Esophagus muscularis mucosa (tissue), 4 donors: Measurements from ENCODE around the gene SLCO2A1. TPM values are rescaled to one million over a fixed set of nuclear protein-coding genes. Genes with fewer than 3 reads are reported as not detected.
A peak's percentile ranks its signal among the peaks of the same experiment; 100 is the strongest.

Experiments
- DNase-seq: peaks from one replicate; pipeline ENCODE4 v3.0.0-alpha.2; 2017; ENCODE audit errors: extremely low spot score
- H3K27ac ChIP-seq, 4 donors: fragments of 200-600 bp; sonication (generic); replicated peaks in 1 of 4; 1 replicate in 3 of 4; 2 replicates in 1 of 4; pipeline ENCODE4 v1.5.1; 2016 to 2019; ENCODE audit warnings: mild to moderate bottlenecking in 1 of 4
- H3K27me3 ChIP-seq, 4 donors: fragments of 200-600 bp; sonication (generic); one replicate each; pipeline versions ENCODE4 v1.5.1 to v1.6.0; 2016 to 2019
- H3K36me3 ChIP-seq, 4 donors: fragments of 200-600 bp; sonication (generic); one replicate each; pipeline ENCODE4 v1.5.1; 2016 to 2019
- H3K4me1 ChIP-seq, 4 donors: fragments of 200-600 bp; sonication (generic); one replicate each; pipeline ENCODE4 v1.5.1; 2016 to 2019
- H3K4me3 ChIP-seq, 4 donors: fragments of 200-600 bp; sonication (generic); 1 replicate in 2 of 4; 2 replicates in 2 of 4; pipeline ENCODE4 v1.5.1; 2016 to 2019; ENCODE audit warnings: mild to moderate bottlenecking in 4 of 4, moderate library complexity in 1 of 4
- H3K9me3 ChIP-seq, 4 donors: fragments of 200-600 bp; sonication (generic); 1 replicate in 3 of 4; 2 replicates in 1 of 4; pipeline ENCODE4 v1.5.1; 2016 to 2019
- CTCF ChIP-seq, 3 experiments: fragments of 200-600 bp in 2 of 3; fragments of 450-650 bp in 1 of 3; sonication (generic) in 2 of 3; IDR thresholded peaks; one replicate each; pipeline ENCODE4 v1.5.1; 2017 to 2019; ENCODE audit warnings: antibody characterized with exemption in 3 of 3, mild to moderate bottlenecking in 2 of 3, moderate library complexity in 1 of 3
- EP300 ChIP-seq: sonication (generic); formaldehyde crosslinking; IDR thresholded peaks from one replicate; pipeline ENCODE4 v1.6.1; 2017; ENCODE audit warnings: antibody characterized with exemption
- POLR2A ChIP-seq: fragments of 450-650 bp; IDR thresholded peaks from one replicate; pipeline ENCODE4 v1.6.1; 2017; ENCODE audit warnings: antibody characterized with exemption, moderate library complexity, mild to moderate bottlenecking, low read depth
- POLR2AphosphoS5 ChIP-seq, 2 donors: sonication (generic); formaldehyde crosslinking; IDR thresholded peaks; one replicate each; pipeline ENCODE4 v1.6.1; 2017; ENCODE audit warnings: antibody characterized with exemption in 2 of 2
- whole genome bisulfite sequencing: methylation state at CpG from one replicate; pipeline ENCODE4 v1.1.5; 2018; 5-methylcytosine and 5-hydroxymethylcytosine counted together
- intact Hi-C: fragments of 100-400 bp; cut with DNase I; formaldehyde crosslinking; loops from one replicate; pipeline ENCODE4 v1.15.1; 2023
- total RNA-seq, 4 donors: library from RNA; depleted of rRNA; stranded (reverse); fragments of >200 nt; gene quantifications; one replicate each; pipeline versions ENCODE4 v1.1.0 to v1.2.1, GENCODE V29; 2016

Gene SLCO2A1
- total RNA-seq, 4 donors from 2014 or later: 8.3 to 17.6 (median 13.8) TPM

GRCh38 chr3:133937061-133937686 lies 92.6 kb downstream of the SLCO2A1 start:
- H3K27ac ChIP-seq: peak overlapping the region; percentile 49 to 77 (median 70)
- H3K4me1 ChIP-seq: peaks cover 4 to 35% (median 33%) of the 10 kb centered on the region in 4 donors
- intact Hi-C loops: loop anchor here (10.0 kb wide), 2 partner anchors 98 to 258 kb away; no protein-coding TSS in a partner anchor
- peaks cover 0 to 3% (median 0%) of the 10 kb centered on the region in 4 donors for H3K36me3 ChIP-seq
- DNase-seq: peak; percentile 72
- TF ChIP-seq EP300: no peak
- no peak for TF ChIP-seq POLR2A
- TF ChIP-seq CTCF (IDR thresholded peaks at IDR 0.05): no peak
- TF ChIP-seq POLR2AphosphoS5 (IDR thresholded peaks at IDR 0.05): no peak
- 95% methylated on average over 8 of the region's 8 CpGs for WGBS
- no peaks in the 10 kb centered on the region for H3K9me3 ChIP-seq
- no peak overlapping the region for H3K4me3 ChIP-seq
- no peaks in the 10 kb centered on the region for H3K27me3 ChIP-seq

DNA sequence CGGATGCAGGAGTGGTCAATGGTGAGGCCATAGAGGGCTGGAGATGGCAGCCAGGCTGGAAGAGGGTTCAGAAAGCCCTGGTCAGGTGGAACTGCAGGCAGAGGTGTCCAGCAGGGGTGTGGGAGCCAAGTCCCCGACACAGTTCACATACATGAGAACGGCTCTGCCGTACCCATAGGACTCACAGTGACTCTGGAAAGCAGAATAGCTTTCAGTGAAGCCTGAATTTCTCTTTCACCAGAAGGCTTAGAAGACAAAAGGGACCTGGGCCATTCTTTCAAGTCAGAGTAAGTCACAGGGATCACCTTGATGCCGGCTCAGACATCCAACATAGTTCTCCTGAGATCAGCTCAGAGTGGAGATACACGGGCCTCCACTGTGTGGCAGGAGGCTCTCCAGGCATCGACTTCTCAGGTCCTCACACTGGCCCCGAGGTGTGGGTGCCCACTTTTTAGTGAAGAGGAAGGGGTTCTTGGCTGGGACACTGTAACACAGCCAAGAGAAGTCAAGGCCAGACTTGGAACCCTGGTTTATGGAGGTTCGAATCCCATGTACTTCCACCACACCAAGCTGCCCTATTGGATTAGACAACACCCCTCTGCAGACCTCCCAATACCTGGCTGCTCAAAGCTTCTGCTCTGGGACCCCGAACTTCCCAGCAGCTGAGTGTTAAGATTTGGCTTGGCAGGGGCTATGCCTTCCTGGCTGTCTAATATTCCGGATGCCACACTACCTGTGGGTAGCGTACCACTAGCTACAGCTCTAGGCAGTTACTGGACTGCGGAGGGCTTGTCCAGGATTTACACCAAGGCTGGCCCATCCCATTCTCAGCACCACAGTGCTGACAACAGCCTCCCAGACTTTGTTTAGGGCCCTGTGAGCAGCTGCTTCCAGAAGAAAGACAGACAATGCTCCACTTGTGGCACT lies 93.6 kb downstream of the SLCO2A1 start:
- H3K27me3 ChIP-seq: no peaks in the 10 kb centered on the region
- intact Hi-C loops: loop anchor here (10.0 kb wide), 2 partner anchors 99 to 259 kb away; no protein-coding TSS in a partner anchor
- H3K4me1 ChIP-seq: peaks cover 4 to 24% (median 23%) of the 10 kb centered on the region in 4 donors
- H3K27ac ChIP-seq: no peak overlapping the region
- H3K36me3 ChIP-seq: peaks cover 0 to 3% (median 0%) of the 10 kb centered on the region in 4 donors
- 91% methylated on average over 13 of the region's 13 CpGs for WGBS
- peak; percentile 88 for DNase-seq
- no peak overlapping the region for H3K4me3 ChIP-seq
- H3K9me3 ChIP-seq: no peaks in the 10 kb centered on the region
- TF ChIP-seq POLR2A (no peak), POLR2AphosphoS5 (IDR thresholded peaks at IDR 0.05) (no peak), CTCF (IDR thresholded peaks at IDR 0.05) (no peak), EP300 (no peak)

DNA sequence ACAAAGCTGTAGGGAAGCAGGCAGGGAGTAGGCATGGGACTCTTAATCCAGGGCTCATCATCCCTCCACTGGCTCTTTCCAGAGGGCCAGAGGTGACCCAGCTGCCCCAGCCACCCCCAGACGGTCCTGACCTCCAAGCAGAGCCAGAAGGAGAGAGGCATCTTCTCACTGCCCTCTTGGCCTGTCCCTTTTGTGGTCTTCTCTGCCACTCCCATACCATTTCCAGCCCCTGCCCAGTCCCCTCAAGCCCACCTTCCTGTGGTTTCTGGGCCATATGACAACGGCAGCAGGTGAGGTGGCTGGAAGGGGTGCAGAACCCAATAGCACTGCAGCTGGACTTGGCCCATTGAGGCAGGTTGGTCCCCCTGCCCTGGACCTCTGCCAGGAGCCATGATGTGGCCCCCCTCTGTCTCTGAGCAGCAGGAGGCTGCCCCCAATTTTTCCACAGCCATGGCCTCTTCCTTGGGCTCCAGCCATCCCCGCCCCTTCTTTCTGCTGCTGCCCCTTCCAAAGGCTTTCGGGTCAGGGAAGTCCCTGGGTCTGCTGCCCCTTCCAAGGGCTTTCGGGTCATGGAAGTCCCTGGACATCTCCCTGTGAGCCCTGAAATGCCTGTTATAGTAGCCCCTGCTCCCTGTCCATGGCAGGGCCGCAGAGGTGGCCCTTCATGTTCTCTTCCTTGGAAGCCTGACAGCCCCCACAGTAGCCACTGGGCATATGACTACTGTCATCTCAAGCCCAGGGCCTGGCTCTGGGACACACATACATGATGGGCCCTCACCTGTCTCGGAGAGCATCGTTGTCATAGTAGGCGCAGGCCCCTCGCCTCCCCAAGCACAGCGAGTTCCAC lies 94.5 kb downstream of the SLCO2A1 start:
- Histone ChIP-seq H3K9me3 (no peaks in the 10 kb centered on the region), H3K27me3 (no peaks in the 10 kb centered on the region), H3K27ac (no peak overlapping the region), H3K36me3 (no peaks in the 10 kb centered on the region), H3K4me1 (peaks cover 4 to 22% (median 19%) of the 10 kb centered on the region in 4 donors), H3K4me3 (no peak overlapping the region)
- no peak for TF ChIP-seq POLR2AphosphoS5 (IDR thresholded peaks at IDR 0.05)
- TF ChIP-seq CTCF (IDR thresholded peaks at IDR 0.05): no peak
- TF ChIP-seq EP300: no peak
- no peak for TF ChIP-seq POLR2A
- peak; percentile 45 for DNase-seq
- intact Hi-C loops: loop anchor here (10.0 kb wide), 2 partner anchors 100 to 260 kb away; no protein-coding TSS in a partner anchor
- 94% methylated on average over 11 of the region's 11 CpGs for WGBS

DNA sequence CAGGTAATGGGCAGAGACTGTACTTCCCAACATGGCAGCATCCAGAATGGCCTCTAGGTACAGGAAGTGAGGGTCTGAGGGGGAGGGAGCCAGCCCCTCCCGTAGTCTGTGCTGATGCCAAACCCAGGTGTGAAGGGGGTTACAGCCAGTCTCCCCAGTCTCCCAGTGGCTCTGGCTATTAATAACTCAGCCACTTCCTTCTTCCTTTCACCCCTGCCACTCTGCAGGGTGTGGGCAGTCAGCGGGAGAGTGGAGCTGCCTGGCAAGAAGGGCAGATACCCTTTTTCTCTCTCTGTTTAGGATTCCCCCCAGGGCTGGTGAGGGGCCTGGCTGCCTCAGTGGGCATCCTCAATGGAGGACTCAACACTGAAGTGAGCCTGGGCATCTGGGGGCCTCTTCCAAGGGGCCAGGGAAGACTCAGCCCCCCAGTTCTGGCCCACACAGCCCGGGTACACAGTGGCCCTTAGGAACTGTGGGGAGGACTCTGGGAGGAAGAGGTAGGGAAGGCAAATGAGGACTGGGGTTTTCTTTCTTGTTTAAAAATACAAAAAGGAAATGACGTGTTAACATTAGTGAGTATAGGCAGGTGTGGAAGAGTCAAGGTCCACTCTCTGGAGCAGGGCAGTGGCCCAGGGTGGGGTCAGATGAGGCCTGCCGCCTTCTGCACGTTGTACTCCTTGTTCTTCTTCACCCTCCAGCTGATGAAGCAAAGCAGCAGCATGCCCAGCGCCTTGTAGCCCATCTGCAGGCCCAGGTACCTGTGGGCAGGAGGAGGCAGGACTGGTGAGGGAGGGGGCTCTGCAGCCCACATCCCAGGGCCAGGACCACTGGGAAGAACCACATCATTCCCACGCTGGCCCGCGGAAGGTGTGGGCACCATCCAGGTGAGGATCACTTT lies 95.4 kb downstream of the SLCO2A1 start:
- Histone ChIP-seq H3K9me3 (no peaks in the 10 kb centered on the region), H3K27me3 (no peaks in the 10 kb centered on the region), H3K36me3 (no peaks in the 10 kb centered on the region), H3K27ac (no peak overlapping the region), H3K4me3 (no peak overlapping the region), H3K4me1 (peaks cover 4 to 22% (median 19%) of the 10 kb centered on the region in 4 donors)
- TF ChIP-seq POLR2AphosphoS5 (IDR thresholded peaks at IDR 0.05): no peak
- no peak for TF ChIP-seq POLR2A
- TF ChIP-seq EP300: no peak
- TF ChIP-seq CTCF (IDR thresholded peaks at IDR 0.05): no peak
- DNase-seq: peak; percentile 74
- intact Hi-C loops: loop anchor here (10.0 kb wide), 2 partner anchors 100 to 260 kb away; no protein-coding TSS in a partner anchor
- WGBS: 91% methylated on average over 8 of the region's 10 CpGs
